Measurements from ENCODE around the gene B3GNT8. TPM values are rescaled to one million over a fixed set of nuclear protein-coding genes. Genes with fewer than 3 reads are reported as not detected.

The B3GNT8 gene
- total RNA-seq, 1 donor from 2014 or later, result 3.0 TPM

DNA sequence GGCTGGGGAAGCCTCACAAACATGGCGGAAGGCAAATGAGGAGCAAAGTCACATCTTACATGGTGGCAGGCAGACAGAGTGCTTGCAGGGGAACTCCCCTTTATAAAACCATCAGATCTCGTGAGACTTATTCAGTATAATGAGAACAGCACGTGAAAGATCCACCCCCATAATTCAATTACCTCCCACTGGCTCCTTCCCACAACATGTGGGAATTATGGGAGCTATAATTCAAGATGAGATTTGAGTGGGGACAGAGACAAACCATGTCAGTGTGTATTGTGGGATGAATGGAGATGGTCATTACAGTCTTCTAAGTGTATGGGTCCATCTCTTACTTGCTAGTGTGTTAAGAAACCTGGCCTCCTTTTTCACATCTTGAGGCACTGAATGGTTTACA lies 25.2 kb downstream of the B3GNT8 start:
- H3K4me3 Mint-ChIP-seq (ENCODE audit: unreplicated experiment), result no peak overlapping the region
- H3K27ac Mint-ChIP-seq (ENCODE audit: unreplicated experiment), result no peak overlapping the region
- no peaks in the 10 kb centered on the region for H3K27me3 Mint-ChIP-seq (ENCODE audit: low read depth, unreplicated experiment)
- peaks cover 6% of the 10 kb centered on the region for H3K4me1 Mint-ChIP-seq (ENCODE audit: low read depth, unreplicated experiment)
- Histone ChIP-seq H3K4me1 (ENCODE audit: insufficient read depth, low read length) (peaks cover 10% of the 10 kb centered on the region), H3K36me3 (ENCODE audit: insufficient read depth, low read length) (no peaks in the 10 kb centered on the region), H3K27ac (ENCODE audit: low read depth, low read length) (no peak overlapping the region), H3K9me3 (ENCODE audit: insufficient read depth, low read depth, low read length) (no peaks in the 10 kb centered on the region), H3K4me3 (ENCODE audit: insufficient read depth, low read depth, low read length) (no peak overlapping the region), H3K79me2 (ENCODE audit: insufficient read depth, low read length) (peaks cover 17% of the 10 kb centered on the region), H4K20me1 (ENCODE audit: insufficient read depth, low read length) (peaks cover 9% of the 10 kb centered on the region), H3K9ac (ENCODE audit: low read length) (no peak overlapping the region), H3K27me3 (ENCODE audit: insufficient read depth, low read length) (no peaks in the 10 kb centered on the region), H3K4me2 (ENCODE audit: low read length) (no peak overlapping the region), H2AFZ (ENCODE audit: low read depth, low read length) (no peak overlapping the region)
- no peaks in the 10 kb centered on the region for H3K9me3 Mint-ChIP-seq (ENCODE audit: unreplicated experiment)
- DNase-seq (ENCODE audit: low read depth) (no peak), FAIRE-seq (no peak)
- no peaks in the 10 kb centered on the region for H3K36me3 Mint-ChIP-seq (ENCODE audit: low read depth, unreplicated experiment)
- TF ChIP-seq, protein P1, sequence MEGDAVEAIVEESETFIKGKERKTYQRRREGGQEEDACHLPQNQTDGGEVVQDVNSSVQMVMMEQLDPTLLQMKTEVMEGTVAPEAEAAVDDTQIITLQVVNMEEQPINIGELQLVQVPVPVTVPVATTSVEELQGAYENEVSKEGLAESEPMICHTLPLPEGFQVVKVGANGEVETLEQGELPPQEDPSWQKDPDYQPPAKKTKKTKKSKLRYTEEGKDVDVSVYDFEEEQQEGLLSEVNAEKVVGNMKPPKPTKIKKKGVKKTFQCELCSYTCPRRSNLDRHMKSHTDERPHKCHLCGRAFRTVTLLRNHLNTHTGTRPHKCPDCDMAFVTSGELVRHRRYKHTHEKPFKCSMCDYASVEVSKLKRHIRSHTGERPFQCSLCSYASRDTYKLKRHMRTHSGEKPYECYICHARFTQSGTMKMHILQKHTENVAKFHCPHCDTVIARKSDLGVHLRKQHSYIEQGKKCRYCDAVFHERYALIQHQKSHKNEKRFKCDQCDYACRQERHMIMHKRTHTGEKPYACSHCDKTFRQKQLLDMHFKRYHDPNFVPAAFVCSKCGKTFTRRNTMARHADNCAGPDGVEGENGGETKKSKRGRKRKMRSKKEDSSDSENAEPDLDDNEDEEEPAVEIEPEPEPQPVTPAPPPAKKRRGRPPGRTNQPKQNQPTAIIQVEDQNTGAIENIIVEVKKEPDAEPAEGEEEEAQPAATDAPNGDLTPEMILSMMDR (IDR thresholded peaks at IDR 0.05; ENCODE audit: insufficient read depth, low read depth, low read length), result no peak

DNA sequence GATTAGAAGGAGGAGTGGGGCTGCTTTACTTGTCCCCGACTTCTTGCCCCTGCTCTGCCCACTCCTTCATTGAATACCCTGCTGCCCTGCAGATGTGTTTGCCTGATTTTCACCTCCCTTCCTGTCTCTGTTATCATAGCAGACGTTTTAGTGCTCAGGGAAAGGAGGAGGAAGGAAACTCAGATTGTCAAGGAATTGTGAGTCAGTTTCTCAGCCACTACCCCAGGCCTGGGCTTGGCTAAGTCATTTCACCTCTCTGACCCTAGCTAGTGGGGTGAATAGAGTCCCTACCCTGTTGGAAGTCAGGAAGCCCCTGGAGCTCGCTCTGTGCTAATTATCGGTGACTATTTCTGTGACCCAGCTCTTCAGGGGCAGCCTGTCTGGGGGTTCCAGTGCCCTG lies 25.7 kb downstream of the B3GNT8 start:
- Histone ChIP-seq H3K27me3 (ENCODE audit: insufficient read depth, low read length) (no peaks in the 10 kb centered on the region), H2AFZ (ENCODE audit: low read depth, low read length) (no peak overlapping the region), H3K27ac (ENCODE audit: low read depth, low read length) (no peak overlapping the region), H3K9me3 (ENCODE audit: insufficient read depth, low read depth, low read length) (no peaks in the 10 kb centered on the region), H3K4me3 (ENCODE audit: insufficient read depth, low read depth, low read length) (no peak overlapping the region), H3K9ac (ENCODE audit: low read length) (no peak overlapping the region), H3K79me2 (ENCODE audit: insufficient read depth, low read length) (peaks cover 19% of the 10 kb centered on the region), H3K4me2 (ENCODE audit: low read length) (no peak overlapping the region), H4K20me1 (ENCODE audit: insufficient read depth, low read length) (peaks cover 7% of the 10 kb centered on the region), H3K4me1 (ENCODE audit: insufficient read depth, low read length) (peaks cover 14% of the 10 kb centered on the region), H3K36me3 (ENCODE audit: insufficient read depth, low read length) (no peaks in the 10 kb centered on the region)
- DNase-seq (ENCODE audit: low read depth) (no peak), FAIRE-seq (no peak)
- Mint-ChIP-seq H3K27me3 (ENCODE audit: low read depth, unreplicated experiment) (no peaks in the 10 kb centered on the region), H3K9me3 (ENCODE audit: unreplicated experiment) (no peaks in the 10 kb centered on the region), H3K36me3 (ENCODE audit: low read depth, unreplicated experiment) (no peaks in the 10 kb centered on the region), H3K4me3 (ENCODE audit: unreplicated experiment) (no peak overlapping the region), H3K4me1 (ENCODE audit: low read depth, unreplicated experiment) (peaks cover 5% of the 10 kb centered on the region), H3K27ac (ENCODE audit: unreplicated experiment) (no peak overlapping the region)
- TF ChIP-seq EZH2 (IDR thresholded peaks at IDR 0.05; ENCODE audit: insufficient read depth, low read length), result no peak
- TF ChIP-seq, protein P1 (IDR thresholded peaks at IDR 0.05; ENCODE audit: insufficient read depth, low read depth, low read length), result no peak

DNA sequence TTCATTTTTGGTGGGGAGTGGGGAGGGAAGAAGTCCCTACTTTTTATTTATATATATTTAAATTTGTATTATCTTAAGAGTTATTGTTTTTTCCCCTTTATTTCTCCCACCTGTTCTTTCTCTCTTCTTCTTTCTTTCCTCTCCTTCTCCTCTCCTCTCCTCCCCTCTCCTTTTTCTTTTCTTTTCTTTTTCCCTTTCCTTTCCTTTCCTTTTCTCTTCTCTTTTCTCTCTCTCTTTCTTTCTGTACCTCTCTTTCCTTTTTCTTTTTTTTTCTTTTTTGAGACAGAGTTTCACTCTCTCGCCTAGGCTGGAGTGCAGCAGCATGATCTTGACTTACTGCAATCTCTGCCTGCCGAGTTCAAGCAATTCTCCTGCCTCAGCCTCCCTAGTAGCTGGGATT lies 27.6 kb downstream of the B3GNT8 start:
- H3K4me3 Mint-ChIP-seq (ENCODE audit: unreplicated experiment), result peak overlapping the region; percentile 96
- H3K4me1 Mint-ChIP-seq (ENCODE audit: low read depth, unreplicated experiment), result peaks cover 14% of the 10 kb centered on the region
- peaks cover 4% of the 10 kb centered on the region for H3K36me3 Mint-ChIP-seq (ENCODE audit: low read depth, unreplicated experiment)
- TF ChIP-seq EZH2 (IDR thresholded peaks at IDR 0.05; ENCODE audit: insufficient read depth, low read length), result no peak
- TF ChIP-seq, protein P1 (IDR thresholded peaks at IDR 0.05; ENCODE audit: insufficient read depth, low read depth, low read length), result no peak
- Histone ChIP-seq H3K4me2 (ENCODE audit: low read length) (no peak overlapping the region), H3K9ac (ENCODE audit: low read length) (no peak overlapping the region), H3K4me3 (ENCODE audit: insufficient read depth, low read depth, low read length) (no peak overlapping the region), H3K36me3 (ENCODE audit: insufficient read depth, low read length) (no peaks in the 10 kb centered on the region), H3K9me3 (ENCODE audit: insufficient read depth, low read depth, low read length) (no peaks in the 10 kb centered on the region), H3K27me3 (ENCODE audit: insufficient read depth, low read length) (no peaks in the 10 kb centered on the region), H2AFZ (ENCODE audit: low read depth, low read length) (no peak overlapping the region), H3K27ac (ENCODE audit: low read depth, low read length) (no peak overlapping the region), H3K79me2 (ENCODE audit: insufficient read depth, low read length) (peaks cover 19% of the 10 kb centered on the region), H4K20me1 (ENCODE audit: insufficient read depth, low read length) (peaks cover 7% of the 10 kb centered on the region), H3K4me1 (ENCODE audit: insufficient read depth, low read length) (peaks cover 15% of the 10 kb centered on the region)
- H3K27me3 Mint-ChIP-seq (ENCODE audit: low read depth, unreplicated experiment), result no peaks in the 10 kb centered on the region
- no peak for FAIRE-seq
- no peak overlapping the region for H3K27ac Mint-ChIP-seq (ENCODE audit: unreplicated experiment)
- no peaks in the 10 kb centered on the region for H3K9me3 Mint-ChIP-seq (ENCODE audit: unreplicated experiment)
- DNase-seq (ENCODE audit: low read depth), result no peak

Measured in astrocyte (in vitro differentiated cells and primary cell).